Suprapubic skin (tissue), 3 donors: ENCODE data around the gene ZNF473.

ENCODE experiments used
- EP300 ChIP-seq: sonication (generic); formaldehyde crosslinking; IDR thresholded peaks from one replicate; pipeline ENCODE4 v1.6.1; 2017; ENCODE audit warnings: antibody characterized with exemption
- TF ChIP-seq, protein P1 (sequence below), 2 donors: fragments of 200-600 bp in 1 of 2; fragments of 450-650 bp in 1 of 2; sonication (generic) in 1 of 2; IDR thresholded peaks; one replicate each; pipeline ENCODE4 v1.5.1; 2016 to 2019; ENCODE audit warnings: antibody characterized with exemption in 2 of 2, mild to moderate bottlenecking in 1 of 2, moderate library complexity in 1 of 2

DNA sequence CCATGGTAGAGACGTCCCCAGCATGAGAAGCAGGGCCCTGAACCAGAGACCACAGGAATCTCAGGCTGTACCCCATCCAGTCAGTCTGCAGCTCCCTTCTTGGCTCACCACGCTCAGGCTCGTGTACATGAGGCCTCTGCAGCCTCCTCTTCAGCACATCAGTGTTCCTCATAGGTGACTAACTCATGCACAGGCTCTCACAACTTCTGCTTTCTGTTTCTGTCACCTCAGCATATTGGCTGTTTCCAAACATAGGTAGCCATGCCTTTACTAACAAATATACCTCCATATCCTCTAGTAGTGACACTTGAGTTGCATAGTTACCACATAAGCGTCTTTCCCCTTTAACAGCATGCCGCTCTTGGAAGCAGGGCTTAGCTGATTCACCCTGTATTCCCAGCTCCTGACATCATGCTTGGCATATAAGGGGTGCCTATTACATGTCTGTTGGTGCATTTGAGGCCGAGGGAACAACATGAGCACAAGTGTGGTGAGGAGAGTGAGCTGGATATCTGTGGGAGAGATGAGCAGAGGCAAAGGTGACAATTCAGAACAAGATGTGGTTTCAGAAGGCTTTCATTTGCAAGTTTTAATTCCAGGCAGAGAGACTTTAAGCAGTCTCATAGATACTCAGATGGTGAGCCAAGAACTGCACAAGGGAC, 16.7 kb downstream of the ZNF473 start:
- TF ChIP-seq, protein P1, sequence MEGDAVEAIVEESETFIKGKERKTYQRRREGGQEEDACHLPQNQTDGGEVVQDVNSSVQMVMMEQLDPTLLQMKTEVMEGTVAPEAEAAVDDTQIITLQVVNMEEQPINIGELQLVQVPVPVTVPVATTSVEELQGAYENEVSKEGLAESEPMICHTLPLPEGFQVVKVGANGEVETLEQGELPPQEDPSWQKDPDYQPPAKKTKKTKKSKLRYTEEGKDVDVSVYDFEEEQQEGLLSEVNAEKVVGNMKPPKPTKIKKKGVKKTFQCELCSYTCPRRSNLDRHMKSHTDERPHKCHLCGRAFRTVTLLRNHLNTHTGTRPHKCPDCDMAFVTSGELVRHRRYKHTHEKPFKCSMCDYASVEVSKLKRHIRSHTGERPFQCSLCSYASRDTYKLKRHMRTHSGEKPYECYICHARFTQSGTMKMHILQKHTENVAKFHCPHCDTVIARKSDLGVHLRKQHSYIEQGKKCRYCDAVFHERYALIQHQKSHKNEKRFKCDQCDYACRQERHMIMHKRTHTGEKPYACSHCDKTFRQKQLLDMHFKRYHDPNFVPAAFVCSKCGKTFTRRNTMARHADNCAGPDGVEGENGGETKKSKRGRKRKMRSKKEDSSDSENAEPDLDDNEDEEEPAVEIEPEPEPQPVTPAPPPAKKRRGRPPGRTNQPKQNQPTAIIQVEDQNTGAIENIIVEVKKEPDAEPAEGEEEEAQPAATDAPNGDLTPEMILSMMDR (IDR thresholded peaks at IDR 0.05): no peak
- TF ChIP-seq EP300: no peak
